Activated effector memory CD4-positive, alpha-beta T cell treated with anti-CD3 and anti-CD28 coated beads, Interleukin-2, amount 50 U/mL, for 16 hours (primary cell): ENCODE data around the gene LRRC4C.

Source experiments
- DNase-seq: peaks from one replicate; pipeline ENCODE4 v3.0.0-alpha.2; 2020

Gene LRRC4C

GRCh38 chr11:41320238-41320637 lies 139.2 kb downstream of the LRRC4C start:
- no peak for DNase-seq

GRCh38 chr11:41319434-41319833 lies 140.0 kb downstream of the LRRC4C start:
- no peak for DNase-seq

GRCh38 chr11:41316751-41317150 lies 142.7 kb downstream of the LRRC4C start:
- no peak for DNase-seq

GRCh38 chr11:41313226-41313625 lies 146.2 kb downstream of the LRRC4C start:
- DNase-seq, result no peak

GRCh38 chr11:41309716-41310115 lies 149.7 kb downstream of the LRRC4C start:
- DNase-seq, result no peak

GRCh38 chr11:41309111-41309522 lies 150.3 kb downstream of the LRRC4C start:
- no peak for DNase-seq

- DNase-seq, result no peak
These were observed 151.2 kb downstream of the LRRC4C start for GRCh38 chr11:41308286-41308685.

GRCh38 chr11:41307296-41308080 lies 152.0 kb downstream of the LRRC4C start:
- DNase-seq, result no peak

GRCh38 chr11:41306431-41306830 lies 153.0 kb downstream of the LRRC4C start:
- DNase-seq, result no peak

GRCh38 chr11:41301023-41301422 lies 158.4 kb downstream of the LRRC4C start:
- DNase-seq, result no peak

GRCh38 chr11:41289408-41289807 lies 170.0 kb downstream of the LRRC4C start:
- no peak for DNase-seq

- no peak for DNase-seq
These were observed 172.7 kb downstream of the LRRC4C start for GRCh38 chr11:41286751-41287150.

- DNase-seq, result no peak
These were observed 175.1 kb downstream of the LRRC4C start for GRCh38 chr11:41284354-41284753.

- DNase-seq, result no peak
These were observed 176.1 kb downstream of the LRRC4C start for GRCh38 chr11:41283191-41283930.

GRCh38 chr11:41282395-41282794 lies 177.1 kb downstream of the LRRC4C start:
- no peak for DNase-seq

- no peak for DNase-seq
These were observed 178.2 kb downstream of the LRRC4C start for GRCh38 chr11:41281131-41281742.

- DNase-seq, result no peak
These were observed 184.6 kb downstream of the LRRC4C start for GRCh38 chr11:41274831-41275230.

GRCh38 chr11:41273908-41274307 lies 185.5 kb downstream of the LRRC4C start:
- no peak for DNase-seq

GRCh38 chr11:41267451-41267850 lies 192.0 kb downstream of the LRRC4C start:
- no peak for DNase-seq

GRCh38 chr11:41256041-41256440 lies 203.4 kb downstream of the LRRC4C start:
- DNase-seq, result no peak

GRCh38 chr11:41254966-41255365 lies 204.5 kb downstream of the LRRC4C start:
- DNase-seq, result no peak

- DNase-seq, result no peak
These were observed 209.0 kb downstream of the LRRC4C start for GRCh38 chr11:41250408-41250935.

- no peak for DNase-seq
These were observed 211.8 kb downstream of the LRRC4C start for GRCh38 chr11:41247621-41248020.

GRCh38 chr11:41246399-41246745 lies 213.1 kb downstream of the LRRC4C start:
- DNase-seq, result peak; percentile 50
